Stimulated activated CD4-positive, alpha-beta T cell treated with anti-CD3 and anti-CD28 coated beads, Interleukin-1b, Interleukin-23, amount 100 ng/mL, for 1 hour (primary cell): ENCODE measurements around the gene PEAK3.

Experiments
- DNase-seq, 2 donors: peaks; one replicate each; pipeline ENCODE4 v3.0.0-alpha.2; 2020; ENCODE audit warnings: low read depth in 2 of 2

Gene PEAK3

GRCh38 chr19:2249880-2250765, 31.9 kb downstream of the PEAK3 start:
- no peak for DNase-seq

- DNase-seq: no peak
These were observed 32.7 kb downstream of the PEAK3 start, which contains the start of gene AMH for GRCh38 chr19:2249010-2249866. AMH (plus strand) TSS chr19:2249323; CDS start chr19:2249333, 10 bp downstream.

DNA sequence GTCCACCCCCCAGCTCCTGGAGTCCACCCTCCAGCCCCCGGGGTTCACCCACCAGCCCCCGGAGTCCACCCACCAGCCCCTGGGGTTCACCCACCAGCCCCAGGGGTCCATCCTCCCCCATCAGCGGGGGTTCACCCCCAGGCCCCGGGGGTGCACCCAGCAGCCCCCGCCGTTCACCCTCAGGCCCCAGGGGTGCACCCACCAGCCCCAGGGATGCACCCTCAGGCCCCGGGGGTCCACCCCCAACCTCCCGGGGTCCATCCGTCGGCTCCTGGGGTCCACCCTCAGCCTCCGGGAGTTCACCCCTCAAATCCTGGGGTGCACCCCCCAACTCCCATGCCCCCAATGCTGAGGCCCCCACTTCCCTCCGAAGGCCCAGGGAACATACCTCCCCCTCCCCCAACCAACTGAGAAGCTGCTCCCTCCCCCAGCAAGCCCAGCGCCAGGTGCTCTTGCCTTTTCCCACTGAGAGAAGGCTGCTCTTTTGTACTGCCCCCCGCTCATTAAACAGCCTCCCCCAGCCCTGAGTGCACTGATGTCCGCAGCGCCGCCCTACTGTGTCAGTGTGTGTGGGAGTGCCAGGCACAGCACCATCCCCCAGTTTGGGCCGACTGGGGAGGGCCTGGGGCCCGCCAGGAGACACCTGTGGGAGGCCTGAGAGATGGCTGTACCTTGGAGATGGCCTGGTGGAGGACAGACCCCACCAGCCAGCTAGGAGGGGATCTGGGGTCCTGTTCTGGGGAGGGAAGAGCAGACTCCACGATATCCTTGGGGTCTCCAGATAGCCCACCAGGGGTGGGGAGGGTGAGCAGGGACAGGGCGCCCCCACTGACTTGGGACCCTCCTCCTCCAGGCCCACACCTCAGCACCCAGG, 33.6 kb downstream of the PEAK3 start:
- no peak for DNase-seq

- DNase-seq: no peak
These were observed 34.4 kb downstream of the PEAK3 start for GRCh38 chr19:2247433-2248101.

DNA sequence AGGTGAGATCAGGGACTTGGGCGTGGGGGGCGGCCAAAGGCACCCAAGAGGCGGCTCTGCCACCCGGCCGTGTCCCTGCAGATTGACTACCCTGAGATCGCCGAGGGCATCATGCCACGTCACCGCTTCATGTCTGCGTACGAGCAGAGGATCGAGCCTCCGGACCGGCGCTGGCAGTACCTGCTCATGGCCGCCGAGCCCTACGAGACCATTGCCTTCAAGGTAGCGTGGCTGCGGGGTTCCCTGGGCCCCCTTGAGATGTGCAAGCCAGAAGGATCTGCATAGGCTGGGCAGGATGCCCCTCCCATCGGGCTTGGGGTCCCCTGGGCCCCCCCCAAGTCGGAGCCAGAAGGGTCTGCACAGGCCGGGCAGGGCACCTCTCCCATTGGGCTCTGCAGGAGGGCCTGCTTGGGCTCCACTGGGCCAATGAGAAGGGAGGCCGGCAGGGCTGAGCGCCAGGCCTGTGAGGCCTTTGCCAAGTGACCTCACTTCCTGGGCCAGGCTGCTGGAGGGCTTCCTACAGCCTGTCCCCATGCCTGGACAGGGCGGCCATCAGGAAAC, 35.1 kb downstream of the PEAK3 start:
- DNase-seq: no peak

GRCh38 chr19:2246014-2246620, 35.9 kb downstream of the PEAK3 start:
- no peak for DNase-seq

- no peak for DNase-seq
These were observed 36.7 kb downstream of the PEAK3 start for GRCh38 chr19:2245273-2245672.

- DNase-seq: no peak
These were observed 37.5 kb downstream of the PEAK3 start for GRCh38 chr19:2244486-2244885.

GRCh38 chr19:2244125-2244411, 37.9 kb downstream of the PEAK3 start:
- DNase-seq: no peak

DNA sequence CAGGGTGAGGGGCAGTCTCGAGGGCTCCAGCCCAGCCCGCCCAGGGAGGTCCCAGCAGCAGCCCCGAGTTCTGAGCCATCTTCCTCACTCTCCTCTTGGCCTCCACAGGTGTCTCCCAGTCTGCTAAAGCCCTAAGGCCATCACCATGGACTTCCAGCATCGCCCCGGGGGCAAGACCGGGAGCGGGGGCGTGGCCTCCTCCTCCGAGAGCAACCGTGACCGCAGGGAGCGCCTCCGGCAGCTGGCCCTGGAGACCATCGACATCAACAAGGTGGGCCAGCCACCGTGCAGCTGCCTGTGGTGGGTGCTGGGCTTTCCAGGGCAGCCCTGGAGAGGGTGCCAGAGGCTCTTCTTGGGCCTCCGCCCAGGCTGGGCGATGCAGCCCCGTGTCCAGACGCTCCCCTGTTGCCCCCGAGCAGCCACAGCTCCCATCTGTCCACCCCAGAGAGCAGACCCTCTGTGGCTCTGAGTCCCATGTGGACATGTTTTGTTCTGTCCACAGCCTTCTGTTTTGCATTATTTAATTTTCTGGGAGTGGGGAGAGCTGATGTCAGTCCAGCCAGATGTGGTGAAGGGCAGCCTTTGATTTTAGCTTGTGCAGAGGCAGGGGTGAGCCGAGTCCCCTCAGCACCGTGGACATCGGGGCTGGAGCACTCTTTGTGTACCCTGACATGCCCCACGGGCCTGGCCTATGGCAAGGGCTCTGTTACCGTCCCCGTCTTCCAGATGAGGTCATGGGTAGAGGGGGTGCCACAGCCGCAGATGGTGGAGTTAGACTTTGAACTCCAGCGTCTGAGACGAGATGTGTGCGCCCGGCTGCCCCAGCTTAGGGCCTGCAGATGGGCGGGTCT, 38.5 kb downstream of the PEAK3 start:
- DNase-seq: no peak

- no peak for DNase-seq
These were observed 39.2 kb downstream of the PEAK3 start for GRCh38 chr19:2242816-2243215.

DNA sequence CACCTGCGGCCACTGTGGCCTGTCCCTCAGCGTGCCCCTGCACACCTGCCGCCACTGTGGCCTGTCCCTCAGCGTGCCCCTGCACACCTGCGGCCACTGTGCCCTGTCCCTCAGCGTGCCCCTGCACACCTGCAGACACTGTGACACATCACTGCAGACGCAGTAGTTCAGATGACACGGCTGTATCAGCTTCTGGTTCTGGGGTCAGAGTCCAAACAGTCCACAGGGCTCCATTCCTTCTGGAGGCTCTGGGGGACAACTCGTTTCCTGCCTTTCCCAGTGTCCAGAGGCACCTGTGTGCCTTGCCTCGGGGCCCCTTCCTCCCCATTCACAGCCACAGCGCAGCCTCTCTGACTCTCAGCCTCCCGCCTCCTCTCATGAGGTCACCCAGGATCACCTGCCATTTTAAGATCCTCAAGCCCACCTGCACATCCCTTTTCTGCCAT, 39.9 kb downstream of the PEAK3 start:
- DNase-seq: no peak

DNA sequence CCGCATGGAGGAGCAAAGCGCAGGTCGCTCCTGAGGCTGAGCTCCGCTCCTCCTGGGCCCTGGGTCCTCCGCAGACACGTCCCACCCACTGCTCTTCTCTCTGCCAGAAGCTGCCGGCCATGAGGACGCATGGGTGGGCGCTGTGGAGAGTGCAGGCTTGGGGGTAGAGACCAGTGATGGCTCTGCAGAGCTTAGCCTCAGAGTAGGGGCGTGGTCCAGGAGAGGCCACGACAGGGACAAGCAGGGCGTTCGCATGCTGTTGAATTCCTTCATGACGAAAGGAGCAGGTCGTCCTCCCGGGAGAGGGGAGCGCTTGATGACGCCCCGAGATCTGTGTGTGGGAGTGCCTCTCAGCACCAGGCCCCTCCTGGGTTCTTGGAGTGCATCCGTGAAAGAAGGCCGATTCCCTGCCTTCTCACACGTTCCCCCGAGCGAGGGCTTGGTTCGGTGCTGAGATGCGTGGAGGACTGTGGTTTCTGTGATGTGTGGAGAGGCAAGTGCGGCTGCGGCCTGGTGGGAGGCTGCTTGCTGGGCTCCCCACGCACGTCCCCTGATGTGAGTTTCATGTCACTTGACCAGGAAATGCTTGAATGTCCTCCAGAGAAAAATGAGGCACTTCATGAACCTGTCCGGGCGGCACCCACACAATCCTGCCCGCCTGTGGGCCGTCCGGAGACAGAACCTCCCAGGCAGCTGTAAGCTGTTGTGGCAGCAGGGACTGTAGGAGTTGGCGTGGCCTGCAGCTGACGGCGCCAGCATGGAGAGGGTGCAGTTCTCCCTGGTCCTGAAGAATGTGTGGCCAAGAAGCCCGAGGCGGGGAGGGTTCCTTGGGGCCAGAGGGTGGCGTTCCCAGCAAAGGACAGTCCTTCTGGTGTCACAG, 40.9 kb downstream of the PEAK3 start:
- DNase-seq: no peak

DNA sequence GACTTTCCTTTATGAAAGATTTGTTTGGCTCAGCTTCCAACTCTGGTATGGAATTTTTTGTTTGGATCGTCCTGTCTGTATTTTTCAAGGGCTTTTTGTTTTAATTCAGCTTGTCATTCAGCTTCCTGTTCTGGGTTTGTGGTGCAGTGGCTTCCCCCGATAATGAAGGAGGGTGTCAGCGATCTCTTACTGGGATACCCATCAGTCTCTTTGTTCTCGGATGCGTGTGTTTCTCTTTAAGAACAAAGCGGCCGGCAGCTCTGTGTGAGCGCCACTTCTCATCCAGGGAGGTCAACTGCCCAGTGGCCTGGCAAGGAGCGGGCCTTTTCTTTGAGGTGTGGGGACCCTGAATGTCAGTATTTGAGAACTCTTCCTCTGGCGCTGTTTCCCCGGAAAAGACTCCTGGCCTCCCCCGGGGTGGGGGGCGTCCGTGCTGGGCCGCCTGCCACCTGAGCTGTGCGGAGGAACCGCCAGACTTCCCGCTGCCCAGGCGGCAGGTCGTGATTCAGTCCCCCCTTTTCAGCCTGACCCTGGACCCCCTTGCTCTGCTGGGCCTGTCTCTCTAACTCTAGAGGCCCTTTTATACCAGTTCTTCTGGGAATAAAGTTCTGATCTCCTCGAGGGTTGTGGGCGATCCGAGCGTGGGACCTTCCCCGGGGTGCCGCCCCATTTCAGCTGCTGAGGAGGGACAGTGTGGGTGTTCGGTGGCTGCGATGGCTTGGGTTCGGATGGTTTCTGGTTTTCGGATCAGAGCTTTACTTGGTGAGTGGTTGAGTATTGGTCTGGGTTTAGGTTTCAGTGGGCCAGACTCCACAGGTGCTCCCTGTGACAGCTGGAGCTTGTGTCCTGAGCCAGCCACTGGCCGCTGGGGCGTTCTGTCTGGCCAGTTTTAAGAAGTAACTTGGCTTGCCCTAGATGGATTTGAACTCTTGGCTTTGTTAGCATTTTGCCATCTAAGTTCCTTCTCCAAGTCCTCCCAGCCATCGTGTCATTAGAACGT, 41.9 kb downstream of the PEAK3 start:
- DNase-seq: no peak

DNA sequence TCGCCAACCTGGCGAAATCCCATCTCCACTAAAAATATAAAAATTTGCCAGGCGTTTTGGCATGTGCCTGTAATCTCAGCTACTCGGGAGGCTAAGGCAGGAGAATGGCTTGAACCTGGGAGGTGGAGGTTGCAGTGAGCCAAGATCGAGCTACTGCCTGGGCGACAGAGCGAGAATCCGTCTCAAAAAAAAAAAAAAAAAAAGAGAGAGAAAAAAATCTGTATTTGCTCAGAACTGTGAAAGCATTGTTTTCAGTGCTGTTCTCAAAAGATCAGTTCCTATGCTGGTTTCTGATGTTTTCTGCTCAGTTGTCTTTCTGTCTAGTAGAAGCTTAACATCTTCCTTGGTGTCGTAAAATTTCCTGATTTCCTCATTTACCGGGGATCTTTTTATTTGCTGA, 42.8 kb downstream of the PEAK3 start:
- no peak for DNase-seq

- DNase-seq: no peak
These were observed 44.2 kb downstream of the PEAK3 start for GRCh38 chr19:2237869-2238153.

DNA sequence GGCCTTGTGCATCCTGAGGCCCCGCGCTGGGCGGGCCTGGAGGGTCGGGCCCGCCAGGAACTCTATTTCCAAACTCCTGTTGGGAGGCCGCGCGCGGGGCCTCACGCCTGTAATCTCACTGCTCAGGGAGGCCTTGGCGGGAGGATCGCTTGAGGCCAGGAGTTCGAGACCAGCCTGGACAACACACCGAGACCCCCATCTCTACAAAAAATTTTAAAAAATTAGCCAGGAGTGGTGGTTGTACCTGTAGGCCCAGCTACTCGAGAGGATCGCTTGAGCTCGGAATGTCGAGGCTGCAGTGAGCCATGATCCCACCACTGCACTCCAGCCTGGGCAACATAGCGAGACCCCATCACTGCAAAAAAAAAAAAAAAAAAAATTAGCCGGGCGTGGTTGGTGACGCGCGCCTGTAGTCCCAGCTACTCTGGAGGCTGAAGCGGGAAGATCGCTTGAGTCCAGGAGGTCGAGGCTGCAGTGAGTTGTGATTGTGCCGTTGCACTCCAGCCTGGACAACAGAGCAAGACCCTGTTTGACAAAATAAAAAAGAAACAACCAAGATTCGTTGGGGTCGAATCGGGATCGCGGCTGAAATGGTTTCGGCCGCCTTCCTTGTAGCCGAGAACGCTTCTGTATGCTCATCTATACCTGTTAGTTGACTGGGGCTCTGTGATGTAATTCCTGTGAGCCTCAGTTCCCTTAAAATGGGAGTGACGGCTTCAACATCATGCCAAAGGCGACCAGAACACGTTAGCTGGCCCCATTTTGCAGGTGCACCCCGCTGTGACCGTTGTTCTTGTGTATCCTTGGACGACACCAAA, 44.7 kb downstream of the PEAK3 start:
- no peak for DNase-seq
